GM19468 (cell line): ENCODE data around the gene GRIN2A.

ENCODE experiments used
- ATAC-seq: cut with Tn5 transposase; IDR thresholded peaks from one replicate; pipeline ENCODE4 v1.9.1; 2021; ENCODE audit warnings: mild to moderate bottlenecking, moderate library complexity, moderate number of reproducible peaks; ENCODE audit not compliant: unreplicated experiment; ENCODE audit errors: extremely low read depth

The GRIN2A gene

DNA sequence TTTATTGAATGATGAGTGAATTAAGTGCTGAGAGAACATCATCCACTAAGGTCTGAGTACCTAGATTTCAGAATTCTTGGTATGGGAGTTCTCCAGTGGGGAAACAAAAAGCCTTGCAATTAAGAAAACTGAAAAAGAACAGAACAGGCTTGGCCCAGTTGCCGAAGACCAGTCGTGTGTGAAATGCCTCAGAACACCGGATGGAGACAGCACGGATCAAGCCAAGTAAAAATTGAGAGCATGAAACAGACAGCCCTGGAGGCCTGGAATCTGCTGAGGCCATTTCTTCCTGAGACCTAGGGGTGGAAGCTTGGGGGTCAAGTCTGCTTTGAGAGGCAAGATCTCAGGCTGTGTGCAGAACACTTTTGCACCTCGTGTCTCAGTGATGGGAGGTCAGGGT, 43.3 kb downstream of the GRIN2A start:
- no peak for ATAC-seq

DNA sequence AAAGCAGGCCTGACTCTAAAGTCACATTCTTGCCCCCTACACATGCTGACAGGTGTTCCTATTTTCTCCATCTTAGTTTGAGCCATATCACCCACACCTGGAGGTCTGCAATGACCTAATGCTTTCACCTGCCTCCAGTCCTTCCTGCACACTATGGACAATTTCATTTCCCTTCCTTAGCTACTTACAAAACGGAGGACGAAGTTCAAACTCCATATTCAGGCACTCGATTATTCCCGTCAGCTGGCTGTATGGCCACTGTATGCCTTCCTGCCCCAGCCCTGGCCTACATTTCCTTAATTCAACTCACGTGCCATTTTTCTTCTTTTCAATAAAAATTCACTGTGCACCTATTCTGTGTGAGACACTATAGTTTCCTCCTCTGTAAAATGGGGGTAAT, 44.9 kb downstream of the GRIN2A start:
- no peak for ATAC-seq

GRCh38 chr16:10136916-10137315, 45.3 kb downstream of the GRIN2A start:
- no peak for ATAC-seq

- ATAC-seq: no peak
Measured at GRCh38 chr16:10130538-10130937, 51.7 kb downstream of the GRIN2A start.

GRCh38 chr16:10128397-10129258, 53.6 kb downstream of the GRIN2A start:
- no peak for ATAC-seq

- no peak for ATAC-seq
Measured at GRCh38 chr16:10126686-10127085, 55.5 kb downstream of the GRIN2A start.

DNA sequence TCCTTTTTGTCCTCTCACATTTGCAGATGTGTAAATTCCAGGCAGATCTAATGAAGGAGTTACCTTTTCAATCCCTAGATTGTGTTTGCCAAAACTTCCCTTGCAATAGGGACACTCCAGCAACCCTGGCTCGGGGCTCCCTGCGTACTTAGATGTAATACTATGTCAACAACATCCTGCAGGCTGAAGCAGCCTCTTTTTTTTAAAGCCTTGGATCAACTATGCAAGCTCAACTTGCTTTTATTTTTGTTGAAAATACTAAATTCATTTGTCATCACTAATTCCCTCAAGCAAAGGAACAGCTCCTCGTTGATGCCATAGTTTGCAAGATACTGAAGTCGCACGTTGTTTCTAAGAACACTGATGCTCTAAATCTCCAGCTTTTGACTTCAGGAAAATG, 59.1 kb downstream of the GRIN2A start:
- no peak for ATAC-seq

DNA sequence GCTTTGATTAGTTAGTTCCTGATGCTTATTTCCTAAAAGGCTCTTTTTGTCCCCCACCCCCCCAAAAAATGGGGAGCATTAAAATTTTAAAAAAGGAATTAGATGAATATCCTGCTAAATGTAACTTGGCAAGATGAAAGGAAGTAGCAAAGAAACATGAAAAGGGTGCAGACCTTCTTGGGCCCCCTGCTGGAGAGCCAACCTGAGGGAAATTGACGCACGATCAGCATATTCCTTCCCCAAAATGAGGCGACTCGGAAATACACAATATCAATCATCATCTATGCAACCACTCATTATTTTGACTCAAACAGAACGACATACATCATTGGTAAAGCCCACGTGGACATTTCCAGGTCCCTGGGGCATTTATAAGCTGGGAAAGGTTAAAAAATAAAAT, 59.7 kb downstream of the GRIN2A start:
- ATAC-seq: no peak

DNA sequence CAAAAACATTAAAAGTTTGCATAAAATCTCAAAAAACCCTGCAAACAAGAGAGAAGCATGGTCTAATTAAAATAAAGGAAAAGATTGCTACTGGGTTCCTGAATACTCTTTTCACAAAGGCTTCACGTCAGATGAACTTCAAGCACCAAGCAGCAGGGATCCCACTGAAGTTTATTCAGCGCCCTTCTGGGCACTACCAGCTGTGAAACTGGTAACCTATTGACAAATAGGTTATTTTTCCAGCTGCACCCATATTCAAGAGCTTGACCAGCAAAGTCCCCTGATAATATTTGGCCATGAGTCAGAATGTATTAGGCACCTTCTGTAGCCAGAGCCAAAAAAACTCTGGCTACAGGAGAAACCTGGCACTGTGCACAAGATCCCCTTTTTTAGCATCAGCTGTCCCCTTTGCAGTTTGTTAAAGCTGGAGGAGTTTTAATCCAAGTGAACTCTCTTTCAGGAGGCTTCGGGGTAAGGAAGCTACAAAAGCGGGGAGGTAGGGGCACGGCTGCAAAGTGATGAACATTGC, 60.3 kb downstream of the GRIN2A start:
- no peak for ATAC-seq

- no peak for ATAC-seq
Measured at GRCh38 chr16:10121491-10121890, 60.7 kb downstream of the GRIN2A start.

DNA sequence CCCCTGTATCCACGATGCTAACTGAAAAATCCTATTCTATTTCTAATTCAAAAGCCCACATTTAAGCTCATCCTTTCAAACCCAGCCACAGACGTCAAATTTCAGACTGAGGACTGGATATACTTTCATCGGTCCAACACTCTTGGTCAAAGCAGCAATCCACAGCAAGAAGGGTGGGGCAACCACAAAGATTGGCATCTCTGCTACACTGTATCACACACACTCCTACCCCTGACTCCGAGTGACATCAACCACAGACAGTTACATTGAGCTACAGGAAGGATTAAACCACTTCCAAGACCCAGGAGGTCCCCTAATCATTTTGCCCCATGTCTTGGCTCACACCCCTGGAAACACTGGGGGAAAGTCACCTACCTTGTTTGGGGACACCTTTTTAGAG, 61.3 kb downstream of the GRIN2A start:
- no peak for ATAC-seq

DNA sequence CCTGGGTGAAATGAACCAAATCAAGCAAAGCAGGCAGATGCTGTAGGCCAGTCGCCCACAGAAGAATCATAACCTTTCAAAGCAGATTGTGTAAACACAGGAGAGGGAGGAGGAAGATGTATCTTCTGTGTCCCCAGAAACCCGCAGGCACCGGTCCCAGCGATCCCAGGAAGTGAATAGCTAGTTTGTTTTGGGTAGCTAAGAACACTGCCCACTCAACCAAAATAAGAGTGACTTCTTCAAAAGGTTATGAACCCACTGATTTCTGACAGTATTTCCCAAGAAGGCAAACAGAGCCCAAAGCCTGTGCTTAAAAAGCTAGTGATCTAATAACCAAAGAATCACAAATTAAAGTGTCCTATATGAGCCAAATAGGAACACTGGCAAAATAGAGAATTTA, 67.8 kb downstream of the GRIN2A start:
- ATAC-seq: no peak

DNA sequence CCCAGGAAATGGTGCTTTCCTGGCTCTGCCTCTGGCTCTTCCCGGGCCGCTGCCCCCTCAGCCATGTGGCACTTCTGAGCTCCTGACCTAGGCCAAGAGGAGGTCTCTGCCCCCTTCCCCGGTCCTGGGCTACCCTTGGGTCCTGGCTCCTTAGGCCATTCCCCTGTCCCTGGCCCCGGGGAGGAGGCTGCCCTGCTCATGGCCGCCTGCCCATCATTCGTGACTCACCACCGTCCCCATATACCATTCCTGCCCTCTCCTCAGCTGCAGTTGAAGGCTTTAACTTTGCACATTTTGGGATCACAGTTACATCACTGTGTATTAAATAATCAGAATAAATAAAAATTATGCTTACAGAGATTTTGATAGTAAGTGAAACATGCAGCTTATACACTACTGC, 69.0 kb downstream of the GRIN2A start:
- no peak for ATAC-seq

GRCh38 chr16:10112021-10112420, 70.2 kb downstream of the GRIN2A start:
- no peak for ATAC-seq

GRCh38 chr16:10111156-10111761, 71.0 kb downstream of the GRIN2A start:
- ATAC-seq: no peak

GRCh38 chr16:10110552-10110951, 71.7 kb downstream of the GRIN2A start:
- no peak for ATAC-seq

GRCh38 chr16:10107081-10107480, 75.1 kb downstream of the GRIN2A start:
- ATAC-seq: no peak

DNA sequence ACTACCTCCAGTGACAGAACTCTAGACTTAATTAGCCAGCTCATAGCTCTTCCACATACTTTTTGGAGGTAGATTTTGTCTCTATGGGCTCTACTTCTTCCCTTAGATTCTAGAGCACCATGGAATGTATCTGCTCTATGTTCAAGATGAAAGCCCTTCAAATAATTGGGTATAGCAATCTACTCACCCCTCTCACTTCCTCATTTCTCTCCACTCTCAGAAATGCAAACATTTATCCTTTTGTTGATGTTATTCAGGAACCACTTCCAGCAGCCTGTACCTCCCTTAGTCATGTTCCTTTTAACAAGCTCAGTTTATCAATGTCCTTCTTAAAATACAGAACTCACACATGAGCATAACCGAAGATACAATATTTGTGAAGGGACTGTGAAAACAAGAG, 78.5 kb downstream of the GRIN2A start:
- no peak for ATAC-seq

DNA sequence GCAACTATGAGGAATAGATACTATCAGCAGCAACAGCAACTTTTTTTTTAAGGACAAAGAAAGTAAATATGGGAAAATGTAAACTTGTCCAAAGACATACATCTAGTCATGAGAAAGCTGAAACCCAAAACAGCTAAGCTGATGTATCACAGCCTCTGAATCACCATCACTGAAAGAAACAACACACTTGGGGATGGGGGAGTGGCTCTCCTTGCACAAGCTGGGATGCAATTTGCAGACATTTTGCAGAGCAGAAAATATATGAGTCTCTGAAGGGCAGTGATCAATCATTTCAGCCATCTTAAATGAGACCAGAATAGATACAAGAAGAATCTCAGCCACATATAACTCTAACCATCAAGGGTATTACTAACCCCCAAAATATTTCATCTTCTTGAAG, 79.1 kb downstream of the GRIN2A start:
- ATAC-seq: no peak

DNA sequence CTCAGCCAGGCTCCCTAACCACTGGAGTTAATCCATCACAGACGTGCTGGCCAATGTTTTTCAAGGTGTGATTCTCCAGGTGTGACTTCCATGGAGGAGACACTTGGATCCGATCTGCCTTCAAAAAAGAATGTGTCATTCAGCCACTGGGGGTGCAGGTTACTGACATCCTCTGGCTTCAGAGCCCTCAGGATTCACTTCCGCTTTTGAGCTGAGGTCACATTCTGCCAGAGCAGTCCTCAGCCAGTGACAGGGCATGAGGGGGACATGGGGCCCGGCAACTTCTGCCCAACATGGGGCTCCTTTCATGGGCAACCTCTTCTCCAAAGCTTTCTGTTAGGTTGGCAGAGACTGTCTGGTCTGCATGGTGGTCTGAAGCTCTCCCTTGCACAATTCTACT, 81.4 kb downstream of the GRIN2A start:
- no peak for ATAC-seq

DNA sequence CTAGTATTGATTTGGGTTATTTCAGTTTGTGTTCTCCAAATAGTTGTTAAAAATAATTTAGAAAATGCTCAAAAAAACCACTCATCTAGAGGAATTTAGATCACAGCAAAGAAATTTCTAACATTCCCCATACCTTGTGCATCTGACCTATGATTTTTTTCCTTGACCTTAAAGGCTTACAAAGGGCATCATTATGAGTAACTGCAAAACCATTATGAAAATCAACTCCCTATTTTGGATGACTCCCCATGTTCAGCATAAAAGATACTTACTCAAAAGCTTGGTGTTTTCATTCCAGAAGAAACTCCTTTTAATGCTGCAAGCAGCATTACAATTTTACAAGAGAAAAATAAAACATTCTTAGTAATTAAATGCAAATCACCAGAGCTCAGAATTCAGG, 83.2 kb downstream of the GRIN2A start:
- no peak for ATAC-seq

GRCh38 chr16:10097271-10097670, 85.0 kb downstream of the GRIN2A start:
- no peak for ATAC-seq
